ENCODE results near the gene RPL39L.

Gene RPL39L

GRCh38 chr3:187082758-187083375 lies 56.4 kb downstream of the RPL39L start:
- WGBS (ENCODE audit: extremely low coverage, insufficient coverage, low lambda C conversion rate), result no CpG with 5 or more reads among the region's 6 CpGs

GRCh38 chr3:187080799-187081450 lies 58.4 kb downstream of the RPL39L start:
- H3K79me2 ChIP-seq (ENCODE audit: control insufficient read depth, insufficient read depth, low read length), result no peaks in the 10 kb centered on the region
- H2BK15ac ChIP-seq (replicated peaks; ENCODE audit: low read depth), result no peak overlapping the region
- H4K5ac ChIP-seq (ENCODE audit: low read length), result no peak overlapping the region
- H3K9ac ChIP-seq (ENCODE audit: low read length), result no peak overlapping the region
- H3K23ac ChIP-seq (ENCODE audit: low read length), result no peak overlapping the region
- no peak overlapping the region for H3K56ac ChIP-seq (ENCODE audit: low read length)
- no CpG with 5 or more reads among the region's 13 CpGs for WGBS (ENCODE audit: extremely low coverage, insufficient coverage, low lambda C conversion rate)
- H3K4ac ChIP-seq (ENCODE audit: low read depth, low read length), result no peak overlapping the region
- no peak overlapping the region for H4K8ac ChIP-seq (ENCODE audit: low read depth, low read length)
- no peak overlapping the region for H3K4me2 ChIP-seq (ENCODE audit: low read length)
- no peak overlapping the region for H3K4me3 ChIP-seq (ENCODE audit: low read length)
- no peak overlapping the region for H3K18ac ChIP-seq (ENCODE audit: low read length)
- no peaks in the 10 kb centered on the region for H3K4me1 ChIP-seq (ENCODE audit: control insufficient read depth, low read depth, low read length)
- no peaks in the 10 kb centered on the region for H3K36me3 ChIP-seq (ENCODE audit: control insufficient read depth, insufficient read depth, low read length)
- DNase-seq, result no peak
- no peaks in the 10 kb centered on the region for H3K79me1 ChIP-seq (ENCODE audit: low read length)
- H3K27me3 ChIP-seq (ENCODE audit: insufficient read depth, low read length, poor library complexity), result no peaks in the 10 kb centered on the region
- H2AK5ac ChIP-seq (ENCODE audit: low read length), result no peak overlapping the region
- no peak overlapping the region for H3K27ac ChIP-seq (ENCODE audit: low read depth, low read length)
- no peak overlapping the region for H2BK5ac ChIP-seq (ENCODE audit: low read length)
- no peak overlapping the region for H2BK120ac ChIP-seq (ENCODE audit: low read depth, low read length)

More at GRCh38 chr3:187082758-187083375, 56.4 kb downstream of the RPL39L start:
- H3K79me1 ChIP-seq (ENCODE audit: low read length), result no peaks in the 10 kb centered on the region
- no peak overlapping the region for H4K5ac ChIP-seq (ENCODE audit: low read length)
- H3K27ac ChIP-seq (ENCODE audit: low read depth, low read length), result no peak overlapping the region
- H4K8ac ChIP-seq (ENCODE audit: low read depth, low read length), result no peak overlapping the region
- no peak overlapping the region for H3K23ac ChIP-seq (ENCODE audit: low read length)
- no peaks in the 10 kb centered on the region for H3K27me3 ChIP-seq (ENCODE audit: insufficient read depth, low read length, poor library complexity)
- H3K36me3 ChIP-seq (ENCODE audit: control insufficient read depth, insufficient read depth, low read length), result no peaks in the 10 kb centered on the region
- H2BK120ac ChIP-seq (ENCODE audit: low read depth, low read length), result no peak overlapping the region
- H3K4ac ChIP-seq (ENCODE audit: low read depth, low read length), result no peak overlapping the region
- H3K18ac ChIP-seq (ENCODE audit: low read length), result no peak overlapping the region
- no peak overlapping the region for H2AK5ac ChIP-seq (ENCODE audit: low read length)
- no peak overlapping the region for H2BK5ac ChIP-seq (ENCODE audit: low read length)
- no peak overlapping the region for H3K4me2 ChIP-seq (ENCODE audit: low read length)
- H2BK15ac ChIP-seq (replicated peaks; ENCODE audit: low read depth), result no peak overlapping the region
- H3K4me1 ChIP-seq (ENCODE audit: control insufficient read depth, low read depth, low read length), result no peaks in the 10 kb centered on the region
- H3K56ac ChIP-seq (ENCODE audit: low read length), result no peak overlapping the region
- no peak overlapping the region for H3K4me3 ChIP-seq (ENCODE audit: low read length)
- no peaks in the 10 kb centered on the region for H3K79me2 ChIP-seq (ENCODE audit: control insufficient read depth, insufficient read depth, low read length)
- DNase-seq, result no peak
- no peak overlapping the region for H3K9ac ChIP-seq (ENCODE audit: low read length)

DNA sequence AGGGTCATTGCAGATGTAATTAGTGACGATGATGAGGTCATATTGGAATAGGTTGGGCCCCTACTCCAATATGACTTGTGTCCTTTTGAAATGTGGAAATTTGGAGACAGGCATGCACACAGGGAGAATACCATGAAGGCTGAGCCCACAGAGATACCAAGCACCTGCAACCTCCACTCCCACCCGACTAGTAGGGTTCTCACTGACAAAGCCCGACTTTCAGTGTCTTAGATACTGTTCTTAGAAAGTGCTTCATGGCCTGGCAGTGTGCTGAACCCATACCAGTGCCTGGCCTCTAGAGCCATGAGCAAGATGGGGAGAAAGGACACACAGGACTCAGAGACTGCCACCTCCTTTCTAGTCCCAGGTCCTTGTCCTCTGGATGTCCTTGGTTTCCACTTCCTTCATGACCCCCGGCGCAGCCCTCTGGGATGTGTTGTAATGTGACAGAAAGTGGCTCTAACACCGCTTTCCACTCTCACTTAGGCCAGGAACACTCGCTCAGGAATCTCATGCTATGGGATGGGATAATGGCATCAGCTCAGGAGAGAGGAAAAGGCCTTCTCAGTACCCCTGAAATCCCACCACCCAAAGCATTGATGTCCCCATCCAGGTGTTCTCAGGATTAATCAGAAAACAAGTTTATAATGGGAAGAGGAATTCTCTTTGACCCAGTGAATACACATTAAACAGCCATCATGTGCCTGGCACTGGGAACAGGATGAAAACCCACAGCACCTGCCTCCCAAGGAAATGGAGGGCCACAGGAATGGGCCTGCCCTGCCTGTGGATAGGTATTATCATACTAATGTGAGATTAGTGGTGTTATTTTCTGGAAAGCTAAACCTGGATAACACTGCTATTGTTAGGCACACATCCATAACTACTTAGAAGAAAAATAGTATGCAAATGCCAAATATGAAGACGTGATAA lies 59.9 kb downstream of the RPL39L start:
- H3K27me3 ChIP-seq (ENCODE audit: insufficient read depth, low read length, poor library complexity), result no peaks in the 10 kb centered on the region
- H3K56ac ChIP-seq (ENCODE audit: low read length), result no peak overlapping the region
- H2AK5ac ChIP-seq (ENCODE audit: low read length), result no peak overlapping the region
- no peak overlapping the region for H2BK120ac ChIP-seq (ENCODE audit: low read depth, low read length)
- no peaks in the 10 kb centered on the region for H3K4me1 ChIP-seq (ENCODE audit: control insufficient read depth, low read depth, low read length)
- no peak overlapping the region for H3K27ac ChIP-seq (ENCODE audit: low read depth, low read length)
- no peak overlapping the region for H3K18ac ChIP-seq (ENCODE audit: low read length)
- no peaks in the 10 kb centered on the region for H3K79me2 ChIP-seq (ENCODE audit: control insufficient read depth, insufficient read depth, low read length)
- H2BK5ac ChIP-seq (ENCODE audit: low read length), result no peak overlapping the region
- H3K4ac ChIP-seq (ENCODE audit: low read depth, low read length), result no peak overlapping the region
- H3K4me3 ChIP-seq (ENCODE audit: low read length), result no peak overlapping the region
- H3K79me1 ChIP-seq (ENCODE audit: low read length), result no peaks in the 10 kb centered on the region
- WGBS (ENCODE audit: extremely low coverage, insufficient coverage, low lambda C conversion rate), result 100% methylated on average over 1 of the region's 8 CpGs
- H2BK15ac ChIP-seq (replicated peaks; ENCODE audit: low read depth), result no peak overlapping the region
- no peak overlapping the region for H3K4me2 ChIP-seq (ENCODE audit: low read length)
- H3K36me3 ChIP-seq (ENCODE audit: control insufficient read depth, insufficient read depth, low read length), result peaks cover 2% of the 10 kb centered on the region
- no peak overlapping the region for H4K8ac ChIP-seq (ENCODE audit: low read depth, low read length)
- no peak overlapping the region for H4K5ac ChIP-seq (ENCODE audit: low read length)
- DNase-seq, result no peak
- H3K23ac ChIP-seq (ENCODE audit: low read length), result no peak overlapping the region
- H3K9ac ChIP-seq (ENCODE audit: low read length), result no peak overlapping the region

- no peak overlapping the region for H3K27ac ChIP-seq (ENCODE audit: low read depth, low read length)
- no peak overlapping the region for H3K23ac ChIP-seq (ENCODE audit: low read length)
- peaks cover 2% of the 10 kb centered on the region for H3K36me3 ChIP-seq (ENCODE audit: control insufficient read depth, insufficient read depth, low read length)
- H3K79me1 ChIP-seq (ENCODE audit: low read length), result no peaks in the 10 kb centered on the region
- no peak overlapping the region for H3K9ac ChIP-seq (ENCODE audit: low read length)
- no peaks in the 10 kb centered on the region for H3K79me2 ChIP-seq (ENCODE audit: control insufficient read depth, insufficient read depth, low read length)
- H2BK15ac ChIP-seq (replicated peaks; ENCODE audit: low read depth), result no peak overlapping the region
- no peaks in the 10 kb centered on the region for H3K4me1 ChIP-seq (ENCODE audit: control insufficient read depth, low read depth, low read length)
- no peak overlapping the region for H2AK5ac ChIP-seq (ENCODE audit: low read length)
- no peak overlapping the region for H4K8ac ChIP-seq (ENCODE audit: low read depth, low read length)
- H3K4ac ChIP-seq (ENCODE audit: low read depth, low read length), result no peak overlapping the region
- no peak overlapping the region for H3K4me3 ChIP-seq (ENCODE audit: low read length)
- no peak overlapping the region for H3K4me2 ChIP-seq (ENCODE audit: low read length)
- no peak overlapping the region for H4K5ac ChIP-seq (ENCODE audit: low read length)
- no peak overlapping the region for H3K56ac ChIP-seq (ENCODE audit: low read length)
- H2BK5ac ChIP-seq (ENCODE audit: low read length), result no peak overlapping the region
- no CpG with 5 or more reads among the region's 5 CpGs for WGBS (ENCODE audit: extremely low coverage, insufficient coverage, low lambda C conversion rate)
- H2BK120ac ChIP-seq (ENCODE audit: low read depth, low read length), result no peak overlapping the region
- H3K18ac ChIP-seq (ENCODE audit: low read length), result no peak overlapping the region
- no peak for DNase-seq
- no peaks in the 10 kb centered on the region for H3K27me3 ChIP-seq (ENCODE audit: insufficient read depth, low read length, poor library complexity)
Measured at GRCh38 chr3:187077537-187077936, 61.8 kb downstream of the RPL39L start.

- H3K9ac ChIP-seq (ENCODE audit: low read length), result no peak overlapping the region
- H4K8ac ChIP-seq (ENCODE audit: low read depth, low read length), result no peak overlapping the region
- no peaks in the 10 kb centered on the region for H3K79me2 ChIP-seq (ENCODE audit: control insufficient read depth, insufficient read depth, low read length)
- H2BK5ac ChIP-seq (ENCODE audit: low read length), result no peak overlapping the region
- H3K79me1 ChIP-seq (ENCODE audit: low read length), result no peaks in the 10 kb centered on the region
- H3K23ac ChIP-seq (ENCODE audit: low read length), result no peak overlapping the region
- H3K27me3 ChIP-seq (ENCODE audit: insufficient read depth, low read length, poor library complexity), result no peaks in the 10 kb centered on the region
- peaks cover 1% of the 10 kb centered on the region for H3K4me1 ChIP-seq (ENCODE audit: control insufficient read depth, low read depth, low read length)
- no peak overlapping the region for H3K4ac ChIP-seq (ENCODE audit: low read depth, low read length)
- no peak overlapping the region for H3K4me3 ChIP-seq (ENCODE audit: low read length)
- WGBS (ENCODE audit: extremely low coverage, insufficient coverage, low lambda C conversion rate), result no CpG with 5 or more reads among the region's 3 CpGs
- H3K4me2 ChIP-seq (ENCODE audit: low read length), result no peak overlapping the region
- H3K56ac ChIP-seq (ENCODE audit: low read length), result no peak overlapping the region
- no peak overlapping the region for H3K18ac ChIP-seq (ENCODE audit: low read length)
- no peak overlapping the region for H2BK120ac ChIP-seq (ENCODE audit: low read depth, low read length)
- no peak overlapping the region for H4K5ac ChIP-seq (ENCODE audit: low read length)
- no peak overlapping the region for H2BK15ac ChIP-seq (replicated peaks; ENCODE audit: low read depth)
- peaks cover 2% of the 10 kb centered on the region for H3K36me3 ChIP-seq (ENCODE audit: control insufficient read depth, insufficient read depth, low read length)
- no peak overlapping the region for H2AK5ac ChIP-seq (ENCODE audit: low read length)
- no peak overlapping the region for H3K27ac ChIP-seq (ENCODE audit: low read depth, low read length)
- no peak for DNase-seq
Measured at GRCh38 chr3:187077085-187077484, 62.2 kb downstream of the RPL39L start.
